AG04450 (cell line): ENCODE measurements around the gene GALNT11. TPM values are rescaled to one million over a fixed set of nuclear protein-coding genes. Genes with fewer than 3 reads are reported as not detected.

Experiments used
- CTCF ChIA-PET: fragments of 300-600, 350-600 bp; formaldehyde crosslinking; extraction: SDS; loops from one replicate; lab custom pipeline; 2022; ENCODE audit warnings: antibody characterized with exemption, inconsistent platforms; lab: Charles Lee
- POLR2A ChIA-PET: fragments of 350-600 bp; formaldehyde crosslinking; extraction: SDS; loops from one replicate; lab custom pipeline; 2021; ENCODE audit warnings: antibody characterized with exemption, inconsistent platforms; lab: Yijun Ruan, JAX
- DNase-seq: peaks from one replicate; pipeline ENCODE4 v3.0.0-alpha.2; 2011; ENCODE audit warnings: low read depth, low spot score
- H3K27ac ChIP-seq: one replicate; pipeline ENCODE4 v1.5.1; 2012; ENCODE audit warnings: low read depth, low read length, control low read depth
- H3K27me3 ChIP-seq: one replicate; pipeline ENCODE4 v1.6.0; 2012; ENCODE audit warnings: low read length; ENCODE audit not compliant: control insufficient read depth, insufficient read depth
- H3K4me3 ChIP-seq: 2 replicates; pipeline ENCODE4 v1.5.1; 2011; ENCODE audit warnings: mild to moderate bottlenecking, low read depth, low read length, control low read depth
- H3K9me3 ChIP-seq: 2 replicates; pipeline ENCODE4 v1.5.1; 2012; ENCODE audit warnings: low read length; ENCODE audit not compliant: control insufficient read depth, insufficient read depth
- CTCF ChIP-seq: IDR thresholded peaks from 2 replicates; pipeline ENCODE4 v1.5.1; 2011; ENCODE audit warnings: low read depth, low read length, control low read depth, inconsistent platforms
- polyA plus RNA-seq: library from polyadenylated mRNA; depleted of rRNA; stranded (reverse); fragments of >200 nt; gene quantifications from 2 replicates; pipeline ENCODE4 v1.2.3, GENCODE V29; 2011

Gene GALNT11
- polyA plus RNA-seq, 1 experiment, result 37.6 TPM

- TF ChIP-seq CTCF, result no peak
- CTCF ChIA-PET, result no interaction called here
- H3K9me3 ChIP-seq, result no peaks in the 10 kb centered on the region
- POLR2A ChIA-PET, result no interaction called here
- no peak for DNase-seq
- no peak overlapping the region for H3K4me3 ChIP-seq
- H3K27ac ChIP-seq, result no peak overlapping the region
- H3K27me3 ChIP-seq, result peaks cover 5% of the 10 kb centered on the region
These were observed 37.5 kb upstream of the GALNT11 start for GRCh38 chr7:151987748-151988529.

DNA sequence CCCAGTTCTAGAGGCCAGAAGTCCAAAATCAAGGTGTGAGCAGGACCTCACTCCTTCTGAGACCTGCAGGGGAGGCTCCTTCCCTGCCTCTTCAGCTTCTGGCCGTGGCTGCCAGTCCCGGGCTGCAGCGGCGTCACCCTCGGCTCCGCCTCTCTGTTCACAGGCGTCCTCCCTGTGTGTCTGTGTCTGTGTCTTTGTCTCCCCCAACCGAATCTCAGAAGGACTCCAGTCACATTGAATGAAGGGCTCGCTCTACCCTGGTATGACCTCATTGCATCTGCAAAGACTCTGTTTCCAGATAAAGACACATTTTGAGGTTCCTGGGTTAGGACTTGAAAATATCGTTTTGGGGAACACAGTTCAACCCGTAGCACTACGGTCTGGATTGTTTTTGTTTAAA, 33.1 kb upstream of the GALNT11 start:
- POLR2A ChIA-PET, result no interaction called here
- no peak for TF ChIP-seq CTCF

DNA sequence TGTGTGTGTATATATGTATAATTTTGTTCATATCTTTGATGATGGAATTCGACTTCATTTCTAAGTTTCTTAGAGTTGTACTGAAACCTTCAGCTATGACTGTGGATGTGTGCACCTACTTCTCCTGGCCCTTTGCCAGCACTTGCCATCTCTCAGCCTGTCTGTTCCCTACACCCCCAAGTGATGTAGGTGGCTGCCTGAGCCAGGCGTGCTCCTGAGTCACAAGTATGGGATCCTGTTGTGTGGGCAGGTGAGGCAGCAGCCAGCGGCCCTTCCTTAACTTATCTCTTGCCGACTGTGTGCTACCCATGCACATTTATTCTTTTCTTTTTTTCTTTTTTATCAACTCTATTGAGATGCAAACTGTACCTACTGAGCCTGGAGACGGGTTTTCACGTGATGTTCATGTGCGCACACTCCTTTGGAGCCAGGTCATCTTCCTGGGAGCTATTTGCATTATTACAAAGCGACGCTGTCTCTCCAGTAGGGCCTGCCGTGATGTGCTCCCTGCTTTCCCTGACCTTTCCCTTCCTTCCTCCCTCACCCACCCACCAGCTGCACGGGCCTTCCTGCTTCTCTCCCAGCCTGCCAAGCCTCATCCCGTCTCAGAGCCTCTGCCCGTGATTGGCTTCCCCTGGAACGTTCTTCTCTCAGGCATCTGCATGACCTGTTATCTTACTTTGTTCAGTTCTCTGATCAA, 31.3 kb upstream of the GALNT11 start:
- DNase-seq, result no peak
- Histone ChIP-seq H3K27ac (no peak overlapping the region), H3K4me3 (no peak overlapping the region), H3K9me3 (no peaks in the 10 kb centered on the region), H3K27me3 (peaks cover 4% of the 10 kb centered on the region)
- POLR2A ChIA-PET, result interaction anchor here (0.6 kb wide), 1 partner anchor 11 kb away, joined by 3 read pairs; no protein-coding TSS in a partner anchor
- CTCF ChIA-PET, result no interaction called here
- no peak for TF ChIP-seq CTCF

More for the DNA sequence above, 33.1 kb upstream of the GALNT11 start:
- Histone ChIP-seq H3K4me3 (no peak overlapping the region), H3K27me3 (peaks cover 4% of the 10 kb centered on the region), H3K27ac (no peak overlapping the region), H3K9me3 (no peaks in the 10 kb centered on the region)
- no peak for DNase-seq
- CTCF ChIA-PET, result interaction anchor here (0.7 kb wide), 1 partner anchor 76 kb away, joined by 4 read pairs; no protein-coding TSS in a partner anchor

- no peak for TF ChIP-seq CTCF
- H3K27me3 ChIP-seq, result peaks cover 3% of the 10 kb centered on the region
- H3K4me3 ChIP-seq, result no peak overlapping the region
- POLR2A ChIA-PET, result no interaction called here
- no peak for DNase-seq
- no peak overlapping the region for H3K27ac ChIP-seq
- no peaks in the 10 kb centered on the region for H3K9me3 ChIP-seq
- CTCF ChIA-PET, result interaction anchor here (0.6 to 1.0 kb wide), 2 partner anchors 22 to 210 kb away, joined by 3 read pairs; no protein-coding TSS in a partner anchor
These were observed 25.9 kb upstream of the GALNT11 start for GRCh38 chr7:151999424-152000090.
